Raji (cell line): ENCODE data around the gene TMEM127.

Experiments
- POLR2A ChIP-seq: IDR thresholded peaks from 2 replicates; pipeline ENCODE4 v1.6.1; 2011; ENCODE audit warnings: low read depth, low read length, control low read depth; ENCODE audit not compliant: insufficient read depth

TMEM127 gene

GRCh38 chr2:96265840-96266679 lies at the start of gene TMEM127, which contains the start of gene CIAO1:
TMEM127 (minus strand) TSS chr2:96265997; CDS start chr2:96265381, 616 bp downstream.
CIAO1 (plus strand) TSS chr2:96266225; CDS start chr2:96266351, 126 bp downstream.
- TF ChIP-seq POLR2A = peak; percentile 89

GRCh38 chr2:96315005-96315399 lies 49.2 kb upstream of the TMEM127 start:
- TF ChIP-seq POLR2A = no peak

GRCh38 chr2:96308248-96308647 lies 42.5 kb upstream of the TMEM127 start:
- TF ChIP-seq POLR2A = no peak

GRCh38 chr2:96306370-96306769 lies 40.6 kb upstream of the TMEM127 start:
- 0 out of 2 replicates have a peak, but pooled peaks have one; percentile 19 for TF ChIP-seq POLR2A

- TF ChIP-seq POLR2A = no peak
These were observed 40.1 kb upstream of the TMEM127 start for GRCh38 chr2:96305979-96306308.

GRCh38 chr2:96305091-96305978 lies 39.5 kb upstream of the TMEM127 start, which contains the start of gene SNRNP200:
SNRNP200 (minus strand) TSS chr2:96305546; CDS start chr2:96305437, 109 bp downstream.
- peak; percentile 91 for TF ChIP-seq POLR2A

GRCh38 chr2:96304606-96305005 lies 38.8 kb upstream of the TMEM127 start:
- TF ChIP-seq POLR2A = no peak

- no peak for TF ChIP-seq POLR2A
These were observed 36.1 kb upstream of the TMEM127 start for GRCh38 chr2:96301865-96302264.

- TF ChIP-seq POLR2A = no peak
These were observed 31.1 kb upstream of the TMEM127 start for GRCh38 chr2:96296925-96297324.

- TF ChIP-seq POLR2A = no peak
These were observed 26.0 kb upstream of the TMEM127 start for GRCh38 chr2:96291751-96292150.

- TF ChIP-seq POLR2A = no peak
These were observed 21.6 kb upstream of the TMEM127 start for GRCh38 chr2:96287273-96287856.

- TF ChIP-seq POLR2A = no peak
These were observed 11.1 kb upstream of the TMEM127 start for GRCh38 chr2:96276787-96277499.

- TF ChIP-seq POLR2A = peak; percentile 8; the same call in 1 of the 2 replicates
These were observed 8.7 kb upstream of the TMEM127 start for GRCh38 chr2:96274355-96275056.

GRCh38 chr2:96273763-96274162 lies 8.0 kb upstream of the TMEM127 start:
- TF ChIP-seq POLR2A = no peak
